CD1c-positive myeloid dendritic cell (primary cell): ENCODE data around the gene C5orf52.
"Not testable (repeated sequence)": the region's sequence is repeated elsewhere in the genome, so short reads cannot be mapped to it uniquely, and the experiment has no call there.

Experiments
- DNase-seq: peaks from one replicate; pipeline ENCODE4 v3.0.0-alpha.2; 2016; ENCODE audit errors: extremely low spot score

The C5orf52 gene

DNA sequence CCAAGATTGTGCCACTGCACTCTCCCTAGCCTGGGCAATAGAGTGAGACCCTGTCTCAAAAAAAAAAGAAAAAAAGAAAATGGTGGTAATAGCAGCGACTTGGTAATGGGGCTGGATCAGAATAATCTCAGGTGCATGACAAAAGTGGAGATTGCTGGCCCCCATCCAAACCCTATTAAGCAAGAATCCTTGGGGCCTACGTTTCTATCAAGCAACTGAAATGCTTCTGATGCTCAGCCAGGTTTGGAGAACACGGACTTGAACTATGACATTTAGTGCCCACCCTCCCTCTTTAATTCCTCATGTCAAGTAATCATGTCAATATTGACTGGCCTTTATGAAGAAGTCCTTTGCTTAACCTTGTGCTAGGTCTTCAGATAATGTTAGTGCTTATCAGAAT, 6.6 kb downstream of the C5orf52 start:
- no peak for DNase-seq

DNA sequence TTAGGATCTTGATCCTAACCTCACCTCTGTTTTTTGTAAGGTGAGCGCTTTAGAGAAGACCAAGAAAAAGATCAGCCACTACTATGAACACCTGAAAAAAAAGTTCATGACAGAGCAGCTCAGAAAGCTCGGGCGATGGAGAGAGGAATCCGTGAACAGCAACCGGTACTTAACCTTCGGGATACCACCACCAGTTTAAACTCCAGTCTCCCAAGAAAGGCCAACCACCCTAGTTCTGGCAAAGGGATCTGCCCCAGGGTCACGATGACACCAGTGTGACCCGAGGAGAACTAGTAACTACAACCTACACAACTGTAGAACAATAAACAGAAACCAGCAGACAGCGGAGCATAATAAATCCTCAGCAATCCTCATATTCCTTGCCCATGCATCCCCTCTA, 8.5 kb downstream of the C5orf52 start:
- DNase-seq: no peak

DNA sequence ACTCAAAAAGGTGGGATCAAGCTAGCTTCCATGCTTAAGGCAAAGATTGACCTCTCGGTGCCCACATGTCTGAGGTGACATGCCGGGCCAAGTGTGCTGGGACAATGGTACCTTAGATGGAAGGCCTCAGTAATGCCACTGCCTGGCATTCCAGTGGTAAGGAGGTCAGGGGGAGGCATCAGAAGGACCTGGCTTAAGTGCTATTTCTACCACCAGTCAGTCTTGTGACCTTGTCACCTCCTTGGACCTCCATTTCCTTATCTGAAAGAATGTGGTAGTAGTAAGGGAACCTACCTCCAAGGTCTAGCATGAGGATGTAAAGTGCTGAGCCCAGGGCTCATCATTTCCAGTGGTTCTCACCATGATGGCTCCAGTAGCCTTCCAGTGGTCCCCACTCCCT, 8.9 kb downstream of the C5orf52 start:
- DNase-seq: no peak

DNA sequence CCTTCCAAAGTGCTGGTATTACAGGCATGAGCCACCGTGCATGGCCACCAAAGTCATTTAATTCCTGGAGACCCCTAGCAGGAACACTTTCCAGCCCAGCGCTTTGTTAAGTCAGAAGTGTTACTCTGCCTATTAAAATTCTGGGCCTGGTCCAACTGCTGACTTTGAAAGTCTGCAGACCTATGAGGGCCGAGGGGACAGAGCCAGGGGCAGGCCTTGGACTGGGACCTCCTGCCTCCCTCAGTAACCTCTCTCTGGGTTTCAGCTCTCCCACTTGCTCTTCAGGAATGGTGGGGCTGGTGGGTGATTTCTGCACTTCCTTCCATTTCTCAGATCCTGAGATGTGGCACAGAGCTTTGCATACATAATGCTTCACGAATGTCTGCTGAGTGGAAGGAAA, 9.7 kb downstream of the C5orf52 start:
- no peak for DNase-seq

DNA sequence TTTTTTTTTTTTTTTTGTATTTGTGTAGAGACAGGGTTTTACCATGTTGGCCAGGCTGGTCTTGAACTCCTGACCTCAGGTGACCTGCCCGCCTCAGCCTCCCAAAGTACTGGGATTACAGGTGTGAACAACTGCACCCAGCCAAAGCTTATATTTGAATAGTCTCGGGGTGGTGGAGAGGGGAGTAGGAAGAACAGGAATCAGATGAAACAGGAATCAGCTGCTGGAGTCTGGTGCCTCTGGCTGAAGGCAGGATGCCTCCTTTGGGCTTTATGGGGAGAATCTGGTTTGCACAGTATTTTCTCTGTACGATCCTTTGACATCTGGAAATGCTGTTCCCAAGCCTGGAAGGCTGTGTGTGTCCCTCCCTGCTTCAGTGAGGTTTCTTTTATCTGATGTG, 10.9 kb downstream of the C5orf52 start:
- DNase-seq: no peak

DNA sequence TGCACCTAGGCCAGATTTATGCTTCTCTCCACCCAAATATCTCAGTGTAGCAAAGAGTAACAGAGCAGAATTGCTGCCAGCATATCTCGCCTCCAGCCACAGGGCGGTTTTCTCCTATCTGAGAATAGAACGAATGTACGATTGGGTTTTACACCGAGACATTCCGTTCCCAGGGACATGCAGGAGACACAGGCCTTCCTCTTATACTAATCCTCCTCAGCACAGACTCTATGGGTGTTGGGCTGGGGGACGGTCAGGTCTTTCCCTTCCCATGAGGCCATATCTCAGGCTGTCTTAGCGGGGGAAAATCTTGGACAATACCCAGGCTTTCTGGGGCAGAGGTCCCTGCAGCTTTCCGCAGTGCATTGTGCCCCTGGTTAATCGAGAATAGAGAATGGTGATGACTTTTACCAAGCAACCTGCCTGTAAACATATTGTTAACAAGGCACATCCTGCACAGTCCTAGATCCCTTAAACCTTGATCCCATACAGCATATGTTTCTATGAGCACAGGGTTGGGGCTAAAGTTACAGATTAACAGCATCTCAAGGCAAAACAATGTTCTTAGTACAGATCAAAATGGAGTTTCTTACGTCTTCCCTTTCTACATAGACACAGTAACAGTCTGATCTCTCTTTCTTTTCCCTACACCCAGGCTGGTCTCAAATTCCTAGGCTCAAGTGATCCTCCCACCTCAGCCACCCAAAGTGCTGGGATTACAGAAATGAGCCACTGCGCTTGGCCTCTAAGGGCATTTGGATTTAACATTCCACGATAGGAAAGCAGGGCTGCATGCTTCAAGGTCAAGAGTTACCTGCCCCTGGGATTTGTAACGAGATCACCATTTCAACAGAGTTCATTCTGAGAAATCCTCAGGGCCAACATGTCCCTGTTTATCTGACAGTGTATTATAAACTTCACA, 15.2 kb downstream of the C5orf52 start:
- DNase-seq: not testable (repeated sequence)

DNA sequence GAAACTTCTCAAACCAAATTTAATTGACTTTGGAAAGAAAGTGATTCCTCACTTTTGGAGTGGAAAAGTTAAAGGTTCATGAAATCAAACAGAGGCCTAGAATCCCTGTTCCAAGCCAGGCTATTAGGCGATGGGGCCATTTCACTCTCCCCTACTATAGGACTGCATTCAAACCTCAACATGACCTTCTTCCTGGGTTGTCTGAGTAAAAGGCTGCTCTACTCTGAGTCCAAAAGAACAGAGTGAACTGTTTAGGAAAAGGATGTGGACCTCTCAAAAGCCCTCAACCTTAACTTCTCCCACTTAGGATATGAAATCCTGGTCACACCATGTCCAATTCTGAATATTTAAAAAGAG, 15.8 kb downstream of the C5orf52 start:
- no peak for DNase-seq

DNA sequence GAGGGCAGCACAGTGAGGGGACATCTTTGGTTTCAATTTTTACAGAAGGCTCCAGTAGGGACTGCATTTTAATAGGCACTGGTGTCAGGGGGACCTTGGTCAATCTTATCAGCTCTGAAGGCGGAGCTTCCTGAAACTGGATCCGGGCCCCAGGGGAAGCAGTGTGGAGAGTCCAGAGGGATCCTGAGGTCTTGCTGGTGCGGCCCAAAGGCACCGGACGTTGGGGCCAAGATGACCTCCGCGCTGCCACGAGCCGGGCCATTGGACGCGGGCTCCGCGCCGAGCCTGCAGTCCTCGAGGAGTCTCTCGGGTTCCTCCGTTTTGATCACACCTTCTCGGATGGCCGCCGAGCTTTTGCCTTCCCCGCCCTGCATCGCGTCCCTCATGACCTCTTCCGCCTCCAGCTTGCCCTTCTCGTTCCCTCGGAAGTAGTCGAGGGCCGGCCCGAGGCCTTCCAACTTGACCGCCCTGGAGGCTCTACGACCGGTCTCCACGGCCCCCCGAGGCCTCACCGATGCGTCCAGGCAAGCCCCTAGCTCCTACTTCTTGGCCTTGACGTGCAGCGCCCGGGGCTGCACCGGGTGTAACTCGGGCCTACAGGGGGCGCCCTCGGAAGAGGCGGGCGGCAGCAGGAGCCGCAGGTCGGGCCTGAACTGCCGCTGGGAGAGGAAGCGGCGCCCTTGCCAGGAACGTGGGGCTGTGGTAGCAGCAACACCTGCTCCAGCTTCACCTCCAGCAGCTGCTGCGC, 18.8 kb downstream of the C5orf52 start:
- peak; percentile 15 for DNase-seq

DNA sequence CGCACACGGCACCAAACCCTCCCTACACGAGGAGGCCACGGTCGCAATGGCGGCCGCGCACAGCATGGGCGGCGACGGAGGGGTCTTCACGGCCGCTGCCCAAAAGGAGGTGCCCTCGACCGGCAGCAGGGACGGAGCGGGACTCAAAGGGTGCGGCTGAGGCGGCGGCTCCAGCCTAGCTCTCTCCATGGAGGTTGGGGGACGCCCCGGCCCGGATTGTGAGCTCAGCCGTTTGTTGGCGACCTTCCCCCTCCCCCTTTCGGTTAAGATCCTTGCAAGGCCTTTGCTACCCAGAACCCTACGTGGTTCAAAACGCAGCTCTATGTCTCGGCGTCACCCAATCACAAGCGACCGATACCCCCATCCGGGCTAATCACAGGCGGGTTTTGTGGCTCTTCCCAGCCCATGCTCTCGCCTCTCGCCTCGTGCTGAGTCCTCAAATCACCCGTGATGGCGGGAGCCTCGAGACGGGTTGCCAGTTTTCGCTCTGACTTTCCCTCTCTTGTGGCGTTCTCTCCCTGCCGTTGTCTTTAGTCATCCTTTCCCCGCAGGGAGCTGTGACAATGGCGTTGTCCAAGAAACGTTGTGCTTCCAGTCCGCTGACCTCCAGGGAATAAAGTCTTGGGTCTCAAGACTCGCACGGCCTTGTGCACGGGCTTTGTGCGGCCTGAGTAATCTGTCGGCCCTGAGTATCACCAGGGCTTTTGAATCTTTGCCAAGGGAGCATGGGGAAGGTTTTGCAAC, 19.5 kb downstream of the C5orf52 start:
- DNase-seq: no peak

DNA sequence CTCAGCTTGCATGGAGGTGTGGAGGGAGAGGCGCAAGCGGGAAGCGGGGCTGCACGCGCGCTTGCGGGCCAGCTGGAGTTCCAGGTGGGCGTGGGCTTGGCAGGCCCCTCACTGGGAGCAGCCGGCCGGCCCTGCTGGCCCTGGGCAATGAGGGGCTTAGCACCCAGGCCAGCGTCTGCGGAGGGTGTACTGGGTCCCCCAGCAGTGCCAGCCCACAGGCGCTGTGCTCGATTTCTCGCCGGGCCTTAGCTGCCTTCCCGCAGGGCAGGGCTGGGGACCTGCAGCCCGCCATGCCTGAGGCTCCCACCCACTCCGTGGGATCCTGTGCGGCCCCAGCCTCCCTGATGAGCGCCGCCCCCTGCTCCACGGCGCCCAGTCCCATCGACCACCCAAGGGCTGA, 22.5 kb downstream of the C5orf52 start:
- not testable (repeated sequence) for DNase-seq

DNA sequence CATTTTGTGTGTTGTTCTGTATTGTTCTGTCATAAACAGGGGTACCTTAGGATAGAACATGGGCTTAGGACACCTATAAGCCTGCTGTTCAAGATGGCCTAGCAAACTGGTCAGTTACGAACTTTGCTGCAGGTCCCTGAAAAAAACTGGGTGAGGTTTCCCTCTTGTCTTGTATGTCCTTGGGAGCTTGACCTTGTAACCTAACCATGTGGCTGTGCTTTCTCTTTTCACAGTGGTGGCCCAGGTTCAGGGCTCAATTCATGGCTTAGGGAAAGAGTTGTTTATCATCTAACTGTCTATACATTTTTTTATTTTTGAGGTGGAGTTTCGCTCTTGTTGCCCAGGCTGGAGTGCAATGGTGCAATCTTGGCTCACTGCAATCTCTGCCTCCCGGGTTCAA, 24.8 kb downstream of the C5orf52 start:
- not testable (repeated sequence) for DNase-seq

DNA sequence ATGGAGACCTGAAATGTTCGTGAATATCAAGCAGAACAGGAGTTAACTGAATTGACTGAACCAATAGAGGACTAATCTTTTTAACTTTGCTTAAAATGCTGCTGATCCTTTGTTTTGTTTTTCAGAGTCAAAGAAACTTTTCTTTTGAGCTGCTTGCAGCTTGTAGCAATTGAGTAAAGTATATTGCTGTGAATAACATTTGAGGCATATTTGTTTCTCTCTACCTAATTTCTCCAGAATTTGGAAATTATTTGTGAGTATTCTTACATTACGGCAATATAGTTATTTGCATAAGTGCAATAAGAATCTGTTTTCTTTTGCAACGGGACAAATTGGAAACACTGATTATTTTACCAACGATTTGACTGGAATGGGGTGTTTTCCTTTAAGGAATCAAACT, 27.3 kb downstream of the C5orf52 start:
- DNase-seq: not testable (repeated sequence)

DNA sequence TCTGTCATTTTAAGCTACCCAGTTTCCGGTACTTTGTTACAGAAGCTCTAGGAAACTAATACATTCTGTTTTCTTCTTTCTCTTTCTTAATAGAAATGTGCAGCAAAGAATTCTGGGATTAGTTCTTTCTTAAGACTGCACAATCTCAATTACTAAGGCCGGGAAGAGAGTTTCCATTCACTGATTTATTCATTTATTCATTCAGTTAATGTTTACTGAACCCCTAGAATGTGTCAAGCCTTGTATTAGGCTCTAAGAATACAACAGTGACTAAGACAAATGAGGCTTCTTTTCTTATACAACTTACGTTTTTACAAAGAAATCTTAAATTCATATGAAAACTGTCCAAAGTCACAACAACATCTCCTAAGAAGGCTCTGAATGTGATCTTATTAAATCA, 32.4 kb downstream of the C5orf52 start:
- DNase-seq: no peak

DNA sequence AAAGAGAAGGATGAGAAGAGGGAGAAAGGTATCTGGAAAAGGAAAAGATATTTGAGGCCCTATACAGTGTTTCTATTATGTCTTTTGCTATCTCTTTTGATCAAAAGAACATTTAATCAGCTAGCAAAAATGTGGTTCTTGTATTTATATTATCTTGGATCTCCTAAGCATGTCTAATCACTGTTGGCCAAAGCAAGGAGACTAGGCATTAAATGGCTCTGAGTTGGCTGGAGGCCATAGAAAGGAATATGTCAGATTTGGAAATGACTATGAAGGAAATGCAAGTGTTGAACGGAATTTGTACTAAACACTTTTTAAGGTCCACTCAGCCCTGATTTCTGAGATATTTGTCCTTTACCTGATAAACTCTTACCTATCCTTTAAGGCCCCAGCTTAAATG, 37.5 kb downstream of the C5orf52 start:
- no peak for DNase-seq

DNA sequence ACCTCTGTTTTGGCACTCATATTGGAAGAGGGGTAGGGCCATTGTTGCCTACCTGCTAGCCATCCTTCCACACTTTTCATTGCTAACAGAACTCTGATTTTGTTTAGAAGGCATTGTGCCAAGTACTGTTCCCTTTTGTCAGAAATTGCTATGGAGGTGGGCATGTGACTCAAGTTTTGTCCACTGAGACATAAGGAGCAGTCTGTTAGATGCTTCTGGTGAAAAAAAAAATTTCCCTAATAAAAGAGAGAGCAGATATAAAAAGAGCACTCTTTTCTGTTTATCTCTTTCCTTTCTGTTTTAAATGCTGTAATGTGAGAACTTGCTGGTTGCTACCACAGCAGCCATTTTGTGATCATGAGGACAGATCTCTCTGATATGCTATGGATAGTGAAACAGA, 38.0 kb downstream of the C5orf52 start:
- DNase-seq: no peak

DNA sequence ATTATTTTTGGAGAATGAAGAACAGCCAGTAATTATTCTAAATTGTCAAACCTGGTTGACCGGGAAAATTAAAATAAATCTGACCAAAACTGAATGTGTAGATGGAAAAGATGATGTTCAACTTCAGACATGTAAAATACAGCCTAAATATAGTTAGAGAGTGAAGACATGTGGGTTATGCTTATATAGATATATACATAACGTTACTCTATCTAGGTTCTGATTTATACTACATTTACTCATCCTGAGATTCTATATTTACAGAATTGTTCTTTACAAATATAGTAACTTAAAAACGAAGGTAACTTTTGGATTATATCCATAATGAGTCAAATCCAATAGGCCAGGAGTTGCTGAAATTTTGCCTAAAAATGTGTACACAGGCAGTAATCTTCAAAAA, 39.1 kb downstream of the C5orf52 start:
- no peak for DNase-seq

DNA sequence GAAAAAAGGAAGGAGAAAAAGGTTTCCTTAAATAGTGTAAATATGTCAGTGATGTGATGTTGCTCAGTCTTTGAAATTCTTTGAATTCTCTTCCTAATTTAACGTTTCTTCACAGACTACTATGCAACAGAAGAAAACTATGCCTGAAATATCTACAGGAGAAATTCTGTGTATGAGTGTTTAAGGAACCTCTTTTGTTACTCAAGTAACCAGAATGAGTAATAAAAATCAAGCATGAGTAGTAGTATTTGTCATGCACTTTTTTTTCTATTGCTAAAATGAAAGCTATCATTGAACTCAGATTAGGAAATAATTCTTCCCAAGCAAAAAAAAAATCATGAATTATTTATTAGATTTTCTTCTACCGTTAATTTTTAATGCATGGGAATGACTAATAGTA, 39.5 kb downstream of the C5orf52 start:
- DNase-seq: peak; percentile 57

DNA sequence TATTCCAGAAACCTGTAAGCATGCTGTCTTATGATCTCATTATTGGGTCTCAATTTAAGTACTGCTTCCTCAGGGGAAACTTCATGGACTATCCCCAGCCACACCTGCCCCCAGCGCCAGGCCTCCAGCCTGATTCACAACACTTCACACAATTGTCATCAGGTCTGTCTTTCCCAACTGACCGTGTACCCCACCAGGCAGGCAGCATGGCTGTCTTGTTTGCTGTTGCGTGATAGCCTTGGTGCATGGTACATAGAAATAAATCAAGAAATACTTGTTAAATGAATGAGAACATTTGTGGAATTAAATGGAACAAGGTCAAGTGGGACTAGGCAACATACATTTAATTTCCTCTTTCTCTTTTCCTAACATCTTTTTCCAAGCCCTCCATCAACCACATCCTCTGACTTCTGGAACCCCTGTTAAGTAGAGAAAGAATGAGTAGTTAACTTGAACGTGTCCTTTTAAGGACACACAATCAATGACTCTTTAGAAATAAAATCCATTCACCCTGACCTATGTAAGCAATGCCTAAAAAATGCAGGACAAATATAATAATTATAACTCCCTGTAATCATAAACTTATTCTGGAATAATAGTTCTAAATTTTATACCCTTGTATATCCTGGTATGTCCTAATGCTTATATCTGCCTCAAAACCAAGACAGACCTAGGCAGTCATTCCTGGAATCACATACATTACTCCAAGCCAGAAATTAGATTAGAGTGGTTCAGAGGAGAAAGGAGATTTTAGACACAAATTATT, 42.7 kb downstream of the C5orf52 start:
- DNase-seq: no peak

DNA sequence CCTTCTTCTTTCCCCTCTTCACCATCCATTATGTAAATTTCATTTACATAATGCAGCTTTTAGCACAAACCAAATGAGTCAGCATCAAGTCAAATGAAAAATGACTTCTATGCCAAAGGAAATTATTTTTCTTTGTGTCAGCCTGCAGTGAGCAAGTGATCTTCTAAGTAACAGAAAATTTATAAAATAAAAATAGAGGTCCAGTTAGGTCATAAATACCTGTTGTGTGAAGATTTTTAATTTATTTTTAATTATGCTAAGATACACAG, 43.2 kb downstream of the C5orf52 start:
- no peak for DNase-seq

DNA sequence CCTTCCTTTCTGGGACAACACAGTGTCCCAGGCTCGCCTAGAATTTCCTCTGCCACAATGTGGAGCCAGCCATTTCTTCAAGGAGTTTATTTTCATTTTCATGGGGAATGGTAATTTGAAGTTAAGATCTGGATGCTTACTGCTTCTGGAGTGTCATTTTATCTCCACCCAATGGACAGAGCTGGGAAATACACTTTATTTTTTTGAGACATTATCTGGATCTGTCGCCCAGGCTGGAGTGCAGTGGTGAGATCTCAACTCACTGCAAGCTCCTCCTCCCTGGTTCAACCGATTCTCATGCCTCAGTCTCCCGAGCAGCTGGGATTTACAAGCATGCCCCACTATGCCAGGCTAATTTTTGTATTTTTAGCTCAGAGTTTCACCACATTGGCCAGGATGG, 47.2 kb downstream of the C5orf52 start:
- DNase-seq: peak; percentile 58

DNA sequence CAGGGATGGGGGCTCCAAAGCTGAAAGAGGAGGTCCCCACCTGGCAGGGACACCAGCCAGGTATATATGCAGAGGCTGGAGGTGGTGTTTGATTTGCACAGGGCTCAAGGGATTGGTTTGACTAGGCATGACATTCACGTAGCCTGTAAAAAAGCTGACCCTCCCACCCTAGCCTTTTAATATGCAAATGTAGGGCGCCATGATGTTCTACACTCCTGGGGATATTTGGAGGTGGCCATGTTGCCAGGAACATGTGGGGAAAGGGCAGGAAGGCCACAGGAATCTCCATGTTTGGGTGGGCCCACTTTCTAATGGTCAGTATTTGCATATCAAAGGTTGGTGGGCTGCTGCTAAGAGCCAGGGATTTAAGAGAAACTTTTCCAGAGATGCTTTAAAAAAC, 47.9 kb downstream of the C5orf52 start:
- no peak for DNase-seq

DNA sequence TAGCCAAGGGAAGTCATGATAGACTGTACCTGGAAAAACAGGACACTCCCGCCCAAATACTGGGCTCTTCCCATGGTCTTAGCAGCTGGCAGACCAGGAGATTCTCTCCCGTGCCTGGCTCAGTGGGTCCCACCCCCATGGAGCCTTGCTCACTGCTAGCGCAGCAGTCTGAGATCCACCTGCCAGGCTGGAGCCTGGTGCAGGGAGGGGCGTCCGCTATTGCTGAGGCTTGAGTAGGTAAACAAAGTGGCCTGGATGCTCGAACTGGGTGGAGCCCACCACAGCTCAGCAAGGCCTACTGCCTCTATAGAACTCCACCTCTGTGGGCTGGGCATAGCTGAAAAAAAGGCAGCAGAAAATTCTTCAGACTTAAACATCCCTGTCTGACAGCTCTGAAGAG, 49.8 kb downstream of the C5orf52 start:
- no peak for DNase-seq
